Measurements from ENCODE around the gene ID2.
"Not testable (repeated sequence)": the region's sequence is repeated elsewhere in the genome, so short reads cannot be mapped to it uniquely, and the experiment has no call there.

GRCh38 chr2:8729101-8729500 is 47.2 kb downstream of the ID2 start:
- not testable (repeated sequence) for TF ChIP-seq CTCF, POLR2A, POLR2AphosphoS5 (IDR thresholded peaks at IDR 0.05)

Data from transverse colon (tissue), 4 donors.